Measurements from ENCODE around the gene PLN. TPM values are rescaled to one million over a fixed set of nuclear protein-coding genes. Genes with fewer than 3 reads are reported as not detected.

PLN gene
- not detected for polyA plus RNA-seq (2013, experiment 1 of 4)
- not detected for polyA plus RNA-seq (2013, experiment 2 of 4)
- 0.11 TPM for polyA plus RNA-seq (2013, experiment 3 of 4)
- not detected for polyA plus RNA-seq (2013, experiment 4 of 4)

DNA sequence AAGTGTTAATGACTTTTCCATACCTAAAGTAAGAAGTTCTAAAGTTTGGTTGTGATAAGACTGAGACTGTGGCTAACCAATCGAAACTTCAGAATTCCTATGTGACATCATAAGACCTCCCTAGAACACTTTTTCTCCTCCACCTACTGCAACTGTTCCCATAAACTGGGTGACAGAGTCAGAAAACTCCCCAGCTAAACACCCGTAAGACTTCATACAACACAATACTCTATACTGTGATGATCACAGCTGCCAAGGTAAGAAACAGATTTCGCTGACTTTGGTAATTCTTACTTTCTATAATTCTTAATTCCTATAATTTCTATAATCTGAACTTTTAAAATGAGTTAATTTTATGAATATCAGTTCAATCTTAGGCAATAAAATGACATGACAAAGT is at the start of gene PLN:
Gene PLN, plus strand, starts transcription at position 161 of the 400 bp plus-strand sequence. CDS start 10,626 bp downstream, outside the sequence.
- H3K4me1 ChIP-seq (ENCODE audit: control insufficient read depth, insufficient read depth, low read length): no peaks in the 10 kb centered on the region
- 88 to 91% methylated on average over 2 to 3 of the region's 3 CpGs for WGBS, 2 experiments
- no peak within 1 kb of the TSS for H3K4me3 ChIP-seq (ENCODE audit: insufficient read depth, low read depth, low read length)
- H3K9me3 ChIP-seq (ENCODE audit: control insufficient read depth, low read length): no peaks in the 10 kb centered on the region
- H3K27me3 ChIP-seq (ENCODE audit: control insufficient read depth, insufficient read depth, low read length, poor library complexity, severe bottlenecking): no peaks in the 10 kb centered on the region
- no peaks in the 10 kb centered on the region for H3K36me3 ChIP-seq (ENCODE audit: control insufficient read depth, insufficient read depth, low read length)
- H3K27ac ChIP-seq (ENCODE audit: insufficient read depth, low read depth, low read length, poor library complexity, severe bottlenecking): no peak within 1 kb of the TSS

GRCh38 chr6:118500130-118501015 is 47.7 kb upstream of the PLN start:
- no peak overlapping the region for H3K4me3 ChIP-seq (ENCODE audit: insufficient read depth, low read depth, low read length)
- H3K27me3 ChIP-seq (ENCODE audit: control insufficient read depth, insufficient read depth, low read length, poor library complexity, severe bottlenecking): no peaks in the 10 kb centered on the region
- no peak overlapping the region for H3K27ac ChIP-seq (ENCODE audit: insufficient read depth, low read depth, low read length, poor library complexity, severe bottlenecking)
- WGBS, 2 experiments: 92 to 94% methylated on average over 10 of the region's 10 CpGs
- no peaks in the 10 kb centered on the region for H3K4me1 ChIP-seq (ENCODE audit: control insufficient read depth, insufficient read depth, low read length)
- H3K36me3 ChIP-seq (ENCODE audit: control insufficient read depth, insufficient read depth, low read length): no peaks in the 10 kb centered on the region
- H3K9me3 ChIP-seq (ENCODE audit: control insufficient read depth, low read length): no peaks in the 10 kb centered on the region

DNA sequence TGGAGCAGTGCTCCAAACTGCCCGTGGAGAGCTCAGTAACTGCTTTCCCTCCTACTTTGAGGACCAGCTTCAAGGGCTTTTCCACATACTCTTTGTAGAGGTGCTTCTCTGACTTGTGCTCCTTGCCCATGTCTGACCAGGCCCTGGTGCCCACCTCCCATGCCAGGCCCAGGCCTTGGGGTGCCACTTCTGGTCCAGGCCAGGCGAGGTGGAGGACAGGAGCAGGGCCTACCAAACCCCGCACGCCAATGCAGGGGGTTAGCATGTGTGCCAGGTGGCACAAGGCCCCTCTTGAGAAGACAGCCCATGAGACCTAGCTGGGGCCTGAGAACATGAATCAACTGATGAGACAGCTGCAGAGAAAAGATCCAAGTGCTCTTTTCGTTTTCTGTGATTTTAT is 47.0 kb upstream of the PLN start:
- no peak overlapping the region for H3K27ac ChIP-seq (ENCODE audit: insufficient read depth, low read depth, low read length, poor library complexity, severe bottlenecking)
- H3K4me3 ChIP-seq (ENCODE audit: insufficient read depth, low read depth, low read length): no peak overlapping the region
- H3K36me3 ChIP-seq (ENCODE audit: control insufficient read depth, insufficient read depth, low read length): no peaks in the 10 kb centered on the region
- whole genome bisulfite sequencing, 2 experiments: 91% methylated on average over 5 of the region's 5 CpGs
- H3K9me3 ChIP-seq (ENCODE audit: control insufficient read depth, low read length): no peaks in the 10 kb centered on the region
- no peaks in the 10 kb centered on the region for H3K4me1 ChIP-seq (ENCODE audit: control insufficient read depth, insufficient read depth, low read length)
- no peaks in the 10 kb centered on the region for H3K27me3 ChIP-seq (ENCODE audit: control insufficient read depth, insufficient read depth, low read length, poor library complexity, severe bottlenecking)

DNA sequence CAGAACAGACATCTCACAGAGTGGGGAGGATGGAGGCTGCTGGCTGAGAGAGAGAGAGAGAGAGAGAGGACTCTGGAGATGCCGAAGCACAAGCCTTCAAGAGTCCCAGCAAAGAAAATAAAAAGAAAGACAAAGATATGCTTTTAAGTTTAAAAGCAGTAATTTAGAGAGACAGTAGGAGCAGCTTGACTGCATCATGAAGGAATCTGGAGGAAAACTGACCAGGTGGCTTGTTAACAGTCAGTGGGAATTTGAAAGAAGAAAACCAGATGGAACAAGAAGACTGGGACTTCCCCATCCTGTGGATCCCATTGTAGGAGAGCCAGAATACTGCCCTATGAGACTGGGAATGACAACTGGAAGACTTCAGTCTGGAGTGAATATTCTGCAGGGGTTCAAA is 46.3 kb upstream of the PLN start:
- Histone ChIP-seq H3K36me3 (ENCODE audit: control insufficient read depth, insufficient read depth, low read length) (no peaks in the 10 kb centered on the region), H3K4me1 (ENCODE audit: control insufficient read depth, insufficient read depth, low read length) (no peaks in the 10 kb centered on the region), H3K4me3 (ENCODE audit: insufficient read depth, low read depth, low read length) (no peak overlapping the region), H3K27me3 (ENCODE audit: control insufficient read depth, insufficient read depth, low read length, poor library complexity, severe bottlenecking) (no peaks in the 10 kb centered on the region), H3K27ac (ENCODE audit: insufficient read depth, low read depth, low read length, poor library complexity, severe bottlenecking) (no peak overlapping the region), H3K9me3 (ENCODE audit: control insufficient read depth, low read length) (no peaks in the 10 kb centered on the region)
- 95 to 100% methylated on average over 1 of the region's 1 CpG for WGBS, 2 experiments

- Histone ChIP-seq H3K36me3 (ENCODE audit: control insufficient read depth, insufficient read depth, low read length) (no peaks in the 10 kb centered on the region), H3K9me3 (ENCODE audit: control insufficient read depth, low read length) (no peaks in the 10 kb centered on the region), H3K4me3 (ENCODE audit: insufficient read depth, low read depth, low read length) (no peak overlapping the region), H3K27ac (ENCODE audit: insufficient read depth, low read depth, low read length, poor library complexity, severe bottlenecking) (no peak overlapping the region), H3K27me3 (ENCODE audit: control insufficient read depth, insufficient read depth, low read length, poor library complexity, severe bottlenecking) (no peaks in the 10 kb centered on the region), H3K4me1 (ENCODE audit: control insufficient read depth, insufficient read depth, low read length) (no peaks in the 10 kb centered on the region)
- WGBS, 2 experiments: 67 to 92% methylated on average over 2 of the region's 2 CpGs
Observed at GRCh38 chr6:118502169-118502568, 45.9 kb upstream of the PLN start.

- Histone ChIP-seq H3K27ac (ENCODE audit: insufficient read depth, low read depth, low read length, poor library complexity, severe bottlenecking) (no peak overlapping the region), H3K27me3 (ENCODE audit: control insufficient read depth, insufficient read depth, low read length, poor library complexity, severe bottlenecking) (no peaks in the 10 kb centered on the region), H3K4me1 (ENCODE audit: control insufficient read depth, insufficient read depth, low read length) (no peaks in the 10 kb centered on the region), H3K36me3 (ENCODE audit: control insufficient read depth, insufficient read depth, low read length) (no peaks in the 10 kb centered on the region), H3K4me3 (ENCODE audit: insufficient read depth, low read depth, low read length) (no peak overlapping the region), H3K9me3 (ENCODE audit: control insufficient read depth, low read length) (no peaks in the 10 kb centered on the region)
- 95 to 100% methylated on average over 2 of the region's 2 CpGs for WGBS, 2 experiments
Observed at GRCh38 chr6:118504611-118505010, 43.5 kb upstream of the PLN start.

GRCh38 chr6:118505656-118506055 is 42.4 kb upstream of the PLN start:
- Histone ChIP-seq H3K9me3 (ENCODE audit: control insufficient read depth, low read length) (no peaks in the 10 kb centered on the region), H3K27ac (ENCODE audit: insufficient read depth, low read depth, low read length, poor library complexity, severe bottlenecking) (no peak overlapping the region), H3K4me1 (ENCODE audit: control insufficient read depth, insufficient read depth, low read length) (no peaks in the 10 kb centered on the region), H3K4me3 (ENCODE audit: insufficient read depth, low read depth, low read length) (no peak overlapping the region), H3K36me3 (ENCODE audit: control insufficient read depth, insufficient read depth, low read length) (no peaks in the 10 kb centered on the region), H3K27me3 (ENCODE audit: control insufficient read depth, insufficient read depth, low read length, poor library complexity, severe bottlenecking) (no peaks in the 10 kb centered on the region)
- WGBS, 2 experiments: 95% methylated on average over 2 of the region's 2 CpGs; no CpG with 5 or more reads in 1 of the 2 experiments

DNA sequence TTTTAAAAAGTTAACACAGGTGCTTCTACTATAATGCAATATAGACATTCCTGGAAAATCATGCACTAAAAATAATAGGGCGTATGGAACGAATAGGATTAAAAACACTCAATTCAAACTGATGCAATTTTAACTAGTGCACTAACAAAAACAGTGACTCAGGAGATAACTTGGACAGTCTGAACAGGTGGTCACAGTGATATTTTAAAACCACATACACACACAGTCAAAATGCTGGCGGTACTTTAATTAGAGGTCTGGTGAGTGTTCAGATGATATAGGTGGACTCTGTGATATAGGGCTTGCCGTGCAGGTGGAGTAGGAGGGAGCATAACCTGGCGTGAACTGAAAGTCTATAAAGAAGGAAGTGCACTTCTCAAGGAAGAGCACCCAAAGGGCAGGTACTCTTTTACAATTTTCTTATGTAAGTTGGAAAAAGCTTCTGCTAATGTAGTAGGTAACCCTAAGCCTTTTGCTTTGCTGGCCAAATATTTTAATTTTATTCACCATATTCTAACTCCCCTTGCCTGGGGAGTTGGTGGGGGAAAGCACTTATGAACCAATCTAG is 41.9 kb upstream of the PLN start:
- Histone ChIP-seq H3K27ac (ENCODE audit: insufficient read depth, low read depth, low read length, poor library complexity, severe bottlenecking) (no peak overlapping the region), H3K27me3 (ENCODE audit: control insufficient read depth, insufficient read depth, low read length, poor library complexity, severe bottlenecking) (no peaks in the 10 kb centered on the region), H3K36me3 (ENCODE audit: control insufficient read depth, insufficient read depth, low read length) (no peaks in the 10 kb centered on the region), H3K9me3 (ENCODE audit: control insufficient read depth, low read length) (no peaks in the 10 kb centered on the region), H3K4me1 (ENCODE audit: control insufficient read depth, insufficient read depth, low read length) (no peaks in the 10 kb centered on the region), H3K4me3 (ENCODE audit: insufficient read depth, low read depth, low read length) (no peak overlapping the region)
- 91 to 94% methylated on average over 5 of the region's 5 CpGs for WGBS, 2 experiments

DNA sequence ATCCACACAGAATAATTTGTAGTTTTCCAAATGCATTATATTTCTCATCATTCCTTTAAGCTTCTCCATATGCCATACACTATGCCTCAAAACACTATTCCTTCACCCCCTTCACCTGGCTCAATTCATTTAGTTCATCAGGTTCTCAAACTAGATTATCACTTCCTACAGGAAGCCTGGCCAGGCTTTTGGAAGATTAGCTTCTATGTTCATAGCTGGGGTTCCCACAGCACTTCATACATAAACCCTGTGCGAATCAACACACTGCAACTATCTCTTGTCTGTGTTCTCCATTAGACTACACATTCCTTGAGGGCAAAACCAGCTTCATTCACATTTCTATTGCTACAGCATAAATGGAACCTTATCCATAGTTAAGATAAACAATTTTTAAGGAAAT is 40.5 kb upstream of the PLN start:
- Histone ChIP-seq H3K27me3 (ENCODE audit: control insufficient read depth, insufficient read depth, low read length, poor library complexity, severe bottlenecking) (no peaks in the 10 kb centered on the region), H3K4me1 (ENCODE audit: control insufficient read depth, insufficient read depth, low read length) (no peaks in the 10 kb centered on the region), H3K9me3 (ENCODE audit: control insufficient read depth, low read length) (no peaks in the 10 kb centered on the region), H3K27ac (ENCODE audit: insufficient read depth, low read depth, low read length, poor library complexity, severe bottlenecking) (no peak overlapping the region), H3K4me3 (ENCODE audit: insufficient read depth, low read depth, low read length) (no peak overlapping the region), H3K36me3 (ENCODE audit: control insufficient read depth, insufficient read depth, low read length) (no peaks in the 10 kb centered on the region)
- WGBS, 2 experiments: 86 to 97% methylated on average over 1 of the region's 1 CpG

- Histone ChIP-seq H3K4me3 (ENCODE audit: insufficient read depth, low read depth, low read length) (no peak overlapping the region), H3K9me3 (ENCODE audit: control insufficient read depth, low read length) (no peaks in the 10 kb centered on the region)
- 11 to 48% methylated on average over 1 to 2 of the region's 3 CpGs for WGBS, 2 experiments
Observed at GRCh38 chr6:118509009-118509617, 39.0 kb upstream of the PLN start.

More at GRCh38 chr6:118509009-118509617, 39.0 kb upstream of the PLN start:
- Histone ChIP-seq H3K36me3 (ENCODE audit: control insufficient read depth, insufficient read depth, low read length) (no peaks in the 10 kb centered on the region), H3K4me1 (ENCODE audit: control insufficient read depth, insufficient read depth, low read length) (no peaks in the 10 kb centered on the region), H3K27me3 (ENCODE audit: control insufficient read depth, insufficient read depth, low read length, poor library complexity, severe bottlenecking) (no peaks in the 10 kb centered on the region), H3K27ac (ENCODE audit: insufficient read depth, low read depth, low read length, poor library complexity, severe bottlenecking) (no peak overlapping the region)

Measured in ectodermal cell (in vitro differentiated cells).